HG03139 (cell line): ENCODE results near the gene HS3ST4.
"Not testable (repeated sequence)": the region's sequence is repeated elsewhere in the genome, so short reads cannot be mapped to it uniquely, and the experiment has no call there.

Source experiments
- ATAC-seq: cut with Tn5 transposase; IDR thresholded peaks from one replicate; pipeline ENCODE4 v1.9.1; 2021; ENCODE audit not compliant: unreplicated experiment

HS3ST4 gene

DNA sequence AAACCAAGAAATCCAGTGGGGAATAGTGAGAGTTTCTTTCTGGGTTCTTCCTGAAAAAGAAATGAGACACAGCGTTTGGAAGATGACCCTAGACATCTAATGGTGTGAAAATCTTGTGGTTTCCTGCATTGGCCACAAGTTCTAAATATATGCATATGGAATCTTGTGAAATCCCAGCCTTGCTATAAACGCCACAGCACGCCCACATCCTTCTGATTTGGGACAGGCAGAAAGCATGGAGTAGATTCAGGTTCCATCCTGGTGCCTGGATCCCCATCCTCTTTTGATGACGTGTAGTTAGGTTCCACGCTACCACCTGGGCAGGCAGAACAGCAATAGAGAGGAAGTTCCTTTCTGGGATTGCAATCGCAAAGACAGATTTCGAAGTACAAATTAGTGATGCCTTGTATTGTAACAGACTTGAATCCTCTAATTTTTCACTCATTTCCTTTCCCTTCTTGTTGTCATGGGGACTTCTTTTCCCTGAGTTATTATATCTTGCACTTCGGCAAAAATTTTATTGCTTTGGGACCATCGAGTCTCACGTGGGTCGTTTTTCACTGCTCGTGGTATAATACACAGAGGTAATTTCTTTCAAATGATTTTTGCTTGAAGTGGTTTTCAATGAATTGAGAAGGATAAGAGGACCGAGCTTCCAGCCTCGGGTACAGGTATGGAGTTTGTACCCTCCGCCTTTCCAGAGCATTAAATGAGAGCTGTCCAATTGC lies 37.6 kb downstream of the HS3ST4 start:
- ATAC-seq: no peak

DNA sequence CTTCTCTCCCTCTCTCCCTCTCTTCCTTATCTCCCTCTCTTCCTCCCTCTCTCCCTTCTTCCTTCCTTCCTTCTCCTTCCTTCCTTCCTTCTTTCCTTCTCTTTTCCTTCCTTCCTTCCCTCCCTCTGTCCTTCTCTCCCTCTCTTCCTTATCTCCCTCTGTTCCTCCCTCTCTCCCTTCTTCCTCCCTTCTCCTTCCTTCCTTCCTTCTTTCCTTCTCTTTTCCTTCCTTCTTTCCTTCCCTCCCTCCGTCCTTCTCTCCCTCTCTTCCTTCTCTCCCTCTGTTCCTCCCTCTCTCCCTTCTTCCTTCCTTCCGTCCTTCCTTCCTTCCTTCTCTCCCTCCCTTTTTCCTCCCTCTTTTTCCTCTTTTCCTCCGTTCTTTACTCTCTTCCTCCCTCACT lies 38.6 kb downstream of the HS3ST4 start:
- no peak for ATAC-seq

DNA sequence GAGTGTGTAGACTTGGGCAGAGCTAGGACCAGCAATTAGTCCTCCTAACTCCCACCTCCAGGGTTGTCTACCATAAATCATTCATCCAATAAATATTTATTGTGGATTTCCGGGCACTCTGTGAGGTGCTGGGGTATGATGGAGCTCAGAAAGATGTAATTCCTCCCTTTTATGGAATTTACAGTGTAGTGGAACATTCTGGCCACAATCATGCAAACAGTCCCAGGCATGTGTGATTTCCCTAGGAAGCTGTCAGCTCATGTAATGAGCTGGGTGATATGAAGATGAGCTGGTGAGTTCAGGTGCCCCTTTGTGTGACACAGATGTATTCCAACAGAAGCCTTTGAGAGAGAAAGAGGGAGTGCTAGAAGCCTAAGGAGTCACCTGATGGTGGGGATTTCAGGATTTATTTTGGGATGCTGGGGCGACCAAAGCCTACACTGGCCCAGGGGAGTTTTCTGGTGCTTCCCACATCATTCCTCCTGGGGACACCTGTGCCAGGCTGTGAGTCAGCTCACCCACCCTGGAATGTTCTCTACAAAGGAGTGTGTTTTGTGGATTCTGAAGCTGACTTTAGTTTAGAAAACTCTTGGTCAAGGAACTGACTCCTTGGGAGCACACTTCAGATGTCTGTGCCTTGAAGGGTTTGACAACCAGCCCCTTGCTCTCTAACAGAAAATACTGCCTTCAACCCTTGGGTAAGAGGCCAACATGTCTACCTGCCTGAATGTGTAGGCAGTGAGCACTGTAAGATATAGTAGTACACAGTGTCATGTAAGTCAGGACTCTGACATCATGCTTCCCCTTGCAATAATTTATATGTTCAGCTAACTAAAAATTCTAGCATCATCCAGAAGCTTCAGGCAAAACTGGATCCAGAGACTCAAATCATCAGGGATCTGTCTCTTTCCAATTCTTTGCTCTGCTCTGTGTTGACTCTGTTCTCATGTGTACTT lies 42.9 kb downstream of the HS3ST4 start:
- ATAC-seq: no peak

DNA sequence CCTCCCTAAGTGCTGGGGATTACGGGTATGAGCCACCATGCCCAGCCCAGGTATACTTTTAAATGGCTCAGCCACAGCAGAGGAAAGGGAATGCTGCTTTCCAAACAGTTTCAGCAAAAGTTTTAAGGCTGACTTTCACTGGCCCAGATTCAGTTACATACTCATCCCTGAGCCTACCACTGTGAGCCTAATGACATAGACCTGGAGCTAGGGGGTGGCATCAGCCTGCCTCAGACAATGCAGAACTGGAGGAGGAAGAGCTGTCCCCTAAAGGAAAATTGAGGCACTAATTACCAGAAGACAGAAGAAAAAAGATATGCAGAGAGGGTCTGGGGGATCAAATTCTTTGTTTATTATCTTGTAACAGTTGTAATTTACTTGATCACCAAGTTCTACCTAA lies 43.9 kb downstream of the HS3ST4 start:
- no peak for ATAC-seq

DNA sequence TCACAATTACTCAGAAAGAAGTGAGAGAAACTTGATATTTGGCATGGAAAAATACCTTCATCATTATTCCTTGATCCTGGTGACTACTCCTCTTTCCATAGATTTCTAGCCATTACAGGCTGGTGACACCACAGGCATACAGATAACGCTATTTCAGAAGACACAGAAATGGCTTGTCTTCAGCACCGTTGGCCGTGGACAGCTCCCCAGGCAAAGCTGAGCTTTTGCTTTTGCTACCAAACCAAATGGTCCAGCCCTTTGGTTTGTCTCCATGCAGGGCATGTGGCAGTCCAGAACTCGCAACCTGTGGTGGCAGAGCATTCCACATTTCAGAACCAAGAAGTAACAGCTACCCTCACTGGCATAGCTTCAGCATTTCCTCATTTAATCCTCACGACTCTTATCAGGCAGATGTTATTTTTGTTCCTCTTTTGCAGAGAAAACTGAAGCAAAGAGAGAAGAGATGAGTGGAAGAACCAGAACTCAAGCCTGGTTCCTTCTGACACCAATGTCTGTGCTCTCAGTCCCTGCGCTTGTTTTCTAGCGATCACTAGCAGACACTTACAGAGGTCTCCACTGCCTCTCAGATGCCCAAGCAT lies 55.5 kb downstream of the HS3ST4 start:
- ATAC-seq: no peak

DNA sequence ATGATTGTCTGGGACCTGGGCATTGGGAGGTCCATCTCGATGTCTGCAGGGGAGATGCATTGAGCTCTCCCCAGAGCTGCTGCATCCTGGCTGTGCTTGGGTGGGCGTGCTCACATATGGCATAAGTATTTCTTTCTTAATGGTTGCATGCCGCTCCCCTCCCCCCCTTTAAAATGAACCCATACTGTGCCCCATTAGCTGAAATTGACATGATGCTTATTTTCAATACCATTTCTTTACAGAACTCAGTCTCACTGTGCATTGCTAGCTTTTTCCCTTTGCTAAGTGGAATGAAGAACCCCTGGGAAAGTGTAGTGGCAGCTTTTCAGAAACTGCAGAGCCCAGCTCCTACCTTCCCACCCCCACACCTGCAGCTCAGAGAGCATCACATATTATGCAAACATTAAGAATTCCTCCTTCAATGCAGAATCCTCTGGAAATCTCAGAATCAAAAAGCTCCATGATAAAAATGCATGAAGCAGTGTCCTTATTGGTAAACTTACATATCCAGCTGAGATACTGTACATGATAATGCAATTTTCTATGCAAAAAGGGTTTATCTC lies 56.4 kb downstream of the HS3ST4 start:
- no peak for ATAC-seq

DNA sequence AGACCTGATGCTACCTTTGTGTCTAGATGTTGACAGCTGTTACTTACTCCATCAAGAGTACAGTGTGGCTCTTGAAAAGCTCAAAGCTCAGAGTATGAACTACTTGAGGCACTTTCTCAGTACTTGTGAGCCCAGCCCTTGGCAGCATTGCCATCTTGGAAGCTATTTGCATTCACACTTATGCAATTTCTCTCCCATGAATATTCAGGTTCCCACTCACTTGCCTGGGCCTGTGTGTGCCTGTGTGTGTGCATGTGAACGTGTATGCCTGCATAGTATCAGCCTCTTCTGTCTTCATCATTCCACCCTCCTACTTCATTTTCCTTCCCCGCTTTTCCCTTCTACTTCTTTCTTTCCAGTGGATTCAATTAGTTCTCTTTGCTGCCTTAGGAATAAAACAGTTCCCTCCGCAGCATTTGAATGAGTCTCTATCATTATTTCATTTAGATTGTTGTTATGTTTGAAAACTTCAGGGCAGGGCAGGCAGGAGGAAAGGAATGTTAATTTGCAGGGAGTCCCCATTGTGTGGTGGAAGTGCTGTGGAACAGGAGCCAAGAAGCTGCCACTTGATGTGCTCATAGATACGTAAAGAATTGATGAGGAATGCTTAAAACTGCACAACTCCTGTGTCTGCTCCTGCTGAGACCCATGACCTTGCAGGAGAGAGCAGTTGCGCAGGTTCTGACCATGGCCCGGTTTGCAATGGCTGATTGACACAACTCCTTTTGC lies 58.9 kb downstream of the HS3ST4 start:
- no peak for ATAC-seq

DNA sequence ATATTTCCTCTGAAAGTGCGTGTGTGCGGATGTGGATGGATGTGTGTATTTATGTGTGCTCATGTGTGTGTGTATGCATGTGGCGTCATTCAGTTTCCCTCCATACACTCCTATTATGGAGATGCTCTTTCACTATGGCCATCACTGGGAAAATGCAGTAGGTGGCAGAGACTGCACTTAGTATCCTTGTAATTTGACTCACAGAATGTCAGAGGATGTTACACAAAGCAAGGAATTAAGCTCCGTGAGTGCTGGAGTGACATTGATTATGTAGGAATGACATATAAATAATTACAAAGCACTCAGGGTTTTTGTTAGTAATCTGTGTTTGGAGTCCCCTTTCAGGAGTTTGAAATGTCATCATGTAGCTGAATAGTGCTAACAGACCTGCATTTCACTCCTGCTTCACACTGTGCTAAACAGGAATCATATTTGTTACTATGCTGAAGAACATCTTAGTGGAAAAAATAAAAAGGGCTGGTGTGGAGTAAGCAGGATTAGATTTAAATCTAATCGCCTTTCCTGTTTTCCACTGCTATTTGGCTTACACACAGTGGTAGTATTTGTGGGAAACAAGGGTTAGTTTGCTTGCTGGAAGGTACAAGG lies 59.6 kb downstream of the HS3ST4 start:
- no peak for ATAC-seq

DNA sequence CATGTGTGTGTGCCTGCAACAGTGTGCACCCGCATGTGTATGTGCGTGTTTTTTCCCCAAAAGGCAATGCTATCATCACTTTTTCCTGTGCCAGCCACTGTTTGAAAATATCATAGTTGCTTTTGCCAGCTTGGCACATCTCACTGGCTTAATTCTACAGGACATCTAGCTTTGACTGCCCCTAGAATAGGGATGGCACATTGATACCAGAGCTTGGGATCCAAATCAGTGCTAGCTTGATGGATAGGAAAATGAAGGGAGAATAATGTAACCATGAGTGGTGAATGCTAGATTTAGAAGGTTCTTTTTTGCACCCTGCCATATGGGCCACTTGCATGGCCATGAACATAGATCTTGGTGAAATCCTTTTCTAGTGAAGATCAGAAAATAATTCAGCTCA lies 72.7 kb downstream of the HS3ST4 start:
- ATAC-seq: no peak

DNA sequence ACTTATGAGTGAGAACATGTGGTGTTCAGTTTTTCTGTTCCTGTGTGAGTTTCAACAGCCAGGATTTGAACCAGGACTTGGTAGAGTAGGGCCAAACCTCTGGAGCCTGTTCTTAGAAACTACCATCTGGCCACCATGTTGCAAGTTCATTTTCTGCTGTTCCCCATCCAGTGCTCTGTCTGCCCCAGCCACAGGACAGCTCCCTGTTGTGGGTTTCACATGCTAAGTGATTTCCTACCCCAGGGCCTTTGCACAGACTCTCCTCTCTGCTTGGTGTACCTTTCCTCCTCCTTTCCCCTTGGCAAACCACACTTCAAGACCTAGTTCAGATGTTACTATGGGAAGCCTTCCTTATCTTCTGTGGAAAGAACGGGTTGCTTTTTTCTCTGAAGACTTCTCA lies 79.5 kb downstream of the HS3ST4 start:
- no peak for ATAC-seq

DNA sequence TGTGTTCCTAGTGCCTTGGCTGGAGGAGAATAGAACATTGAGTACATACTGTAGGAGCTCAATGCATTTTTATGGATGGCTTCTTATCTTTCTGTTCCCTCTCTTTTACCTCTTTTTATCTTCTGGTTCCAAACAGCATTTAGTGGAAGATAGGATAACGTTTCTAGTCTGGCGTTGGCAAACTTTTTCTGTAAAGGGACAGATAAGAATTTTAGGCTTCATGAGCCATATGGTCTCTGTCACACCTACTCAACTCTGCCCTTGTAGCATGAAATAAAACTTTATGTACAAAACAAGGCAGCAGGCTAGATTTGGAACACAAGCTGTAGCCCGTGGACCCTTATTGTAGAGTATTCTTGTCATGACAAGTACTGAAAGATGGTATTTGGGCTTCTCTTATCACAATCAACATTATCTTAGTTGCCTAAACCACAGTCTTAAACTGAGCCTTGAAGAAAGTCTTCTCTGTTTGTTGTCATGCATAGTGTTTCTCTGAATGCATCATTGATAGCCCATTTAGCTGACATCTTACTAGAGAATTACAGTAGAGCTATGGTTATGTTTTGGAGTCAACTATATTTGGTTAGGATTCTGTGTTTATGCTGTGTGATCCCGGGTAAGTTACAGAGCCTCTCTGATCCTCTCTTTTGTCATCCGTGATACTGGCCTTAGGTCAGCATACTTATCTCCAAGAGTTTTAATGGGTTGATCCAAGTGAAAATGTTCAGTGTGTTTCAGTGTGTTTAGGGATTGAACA lies 80.2 kb downstream of the HS3ST4 start:
- ATAC-seq: no peak

DNA sequence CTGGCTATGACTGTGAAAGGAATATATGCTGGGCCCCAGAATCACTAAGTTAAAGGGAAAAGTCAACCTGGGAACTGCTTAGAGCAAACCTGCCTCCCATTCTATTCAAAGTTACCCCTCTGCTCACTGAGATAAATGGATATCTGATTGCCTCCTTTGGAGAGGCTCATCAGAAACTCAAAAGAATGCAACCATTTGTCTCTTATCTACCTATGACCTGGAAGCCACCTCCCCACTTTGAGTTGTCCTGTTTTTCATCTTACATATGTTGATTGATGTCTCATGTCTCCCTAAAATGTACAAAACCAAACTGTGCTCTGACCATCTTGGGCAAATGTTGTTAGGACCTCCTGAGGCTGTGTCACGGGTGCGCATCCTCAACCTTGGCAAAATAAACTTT lies 84.5 kb downstream of the HS3ST4 start:
- not testable (repeated sequence) for ATAC-seq

DNA sequence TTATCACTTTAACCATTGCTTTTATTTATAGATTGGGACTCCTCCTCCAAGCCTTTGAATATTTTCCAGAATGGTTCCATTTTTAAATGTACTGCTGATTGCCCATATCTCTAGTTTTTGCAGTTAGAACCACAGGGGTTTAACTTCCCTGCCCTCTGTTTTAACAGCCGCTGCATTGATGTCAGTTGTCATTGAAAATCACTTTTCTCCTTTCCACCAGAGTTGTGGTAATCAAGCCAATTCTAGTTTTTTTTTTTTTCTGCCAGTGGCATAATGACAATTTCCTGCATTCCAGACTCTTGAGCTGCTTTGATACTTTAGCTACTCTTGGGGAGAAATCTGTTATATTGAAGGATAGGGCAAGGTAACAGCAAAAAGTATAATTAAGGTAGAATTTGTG lies 91.5 kb downstream of the HS3ST4 start:
- no peak for ATAC-seq

DNA sequence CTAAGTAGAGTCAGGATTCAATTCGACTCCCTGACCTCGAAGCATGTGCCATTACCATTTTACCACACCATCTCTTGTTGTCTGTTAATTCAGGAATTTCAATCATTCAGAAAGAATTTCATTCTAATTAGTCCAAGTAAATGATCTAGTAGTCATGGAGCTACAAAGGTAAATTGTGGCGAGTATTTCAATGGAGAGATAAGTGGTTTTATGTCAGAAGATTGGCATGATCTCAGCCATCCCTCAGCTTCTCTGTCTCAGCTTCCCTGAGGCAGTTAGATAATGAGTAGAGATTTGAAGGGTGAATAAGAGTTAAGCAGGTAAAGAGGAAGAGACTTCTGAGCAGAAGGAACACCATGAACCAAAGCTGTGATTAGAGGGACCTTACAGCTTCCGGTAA lies 93.6 kb downstream of the HS3ST4 start:
- ATAC-seq: no peak

DNA sequence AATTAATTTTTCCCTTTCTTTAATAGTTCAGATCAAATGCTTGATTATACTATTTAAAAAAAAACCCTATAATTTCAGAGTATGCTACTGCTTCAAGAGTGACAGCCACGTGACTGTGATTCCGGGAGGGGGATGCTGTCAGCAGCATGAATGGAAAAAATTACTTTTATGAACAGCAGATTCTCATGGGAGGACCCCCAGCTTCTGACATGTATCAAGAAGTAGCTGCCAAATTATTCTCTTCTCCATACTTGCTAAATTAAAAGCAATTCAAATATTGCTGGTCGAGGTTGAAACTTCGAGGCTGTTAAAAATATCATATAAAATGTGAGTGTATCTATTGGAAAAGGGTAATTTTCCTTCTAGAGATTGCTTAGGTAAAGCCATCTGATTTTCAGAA lies 95.0 kb downstream of the HS3ST4 start:
- ATAC-seq: no peak

DNA sequence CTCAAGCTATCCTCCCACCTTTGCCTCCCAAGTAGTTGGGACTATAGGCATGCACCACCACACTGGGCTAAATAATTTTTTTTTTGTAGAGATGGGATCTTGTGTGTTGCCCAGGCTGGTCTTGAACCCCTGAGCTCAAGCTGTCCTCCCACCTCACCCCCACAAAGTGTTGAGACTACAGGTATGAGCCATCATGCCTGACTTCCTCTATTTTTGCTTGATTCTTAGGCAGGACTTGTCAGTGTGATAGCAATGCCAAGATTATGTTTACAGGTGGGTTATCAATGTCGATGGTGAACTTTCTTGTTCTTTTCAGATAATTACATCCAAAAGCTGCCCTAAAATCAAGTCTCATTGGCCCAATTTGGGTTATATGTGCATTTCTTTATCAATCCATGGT lies 96.9 kb downstream of the HS3ST4 start:
- ATAC-seq: no peak

DNA sequence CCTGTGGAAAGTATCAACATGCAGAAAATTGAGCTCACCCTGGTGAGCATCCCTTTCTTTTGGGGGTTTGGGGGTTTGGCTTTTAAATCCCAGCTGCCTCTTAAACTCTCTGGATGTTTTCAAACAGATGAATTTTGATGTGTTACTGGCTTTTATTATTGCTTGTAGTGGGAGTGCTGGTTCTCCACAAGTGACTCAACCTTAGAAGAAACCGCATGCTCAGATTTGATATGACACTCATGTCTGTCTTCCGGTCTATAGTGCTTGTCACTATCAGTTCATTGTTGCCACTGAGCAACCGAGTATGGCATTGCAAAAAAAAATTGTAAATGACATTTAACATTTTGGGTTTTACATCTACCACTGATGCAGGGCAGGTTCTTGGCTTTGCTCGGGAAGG lies 104.5 kb downstream of the HS3ST4 start:
- no peak for ATAC-seq

DNA sequence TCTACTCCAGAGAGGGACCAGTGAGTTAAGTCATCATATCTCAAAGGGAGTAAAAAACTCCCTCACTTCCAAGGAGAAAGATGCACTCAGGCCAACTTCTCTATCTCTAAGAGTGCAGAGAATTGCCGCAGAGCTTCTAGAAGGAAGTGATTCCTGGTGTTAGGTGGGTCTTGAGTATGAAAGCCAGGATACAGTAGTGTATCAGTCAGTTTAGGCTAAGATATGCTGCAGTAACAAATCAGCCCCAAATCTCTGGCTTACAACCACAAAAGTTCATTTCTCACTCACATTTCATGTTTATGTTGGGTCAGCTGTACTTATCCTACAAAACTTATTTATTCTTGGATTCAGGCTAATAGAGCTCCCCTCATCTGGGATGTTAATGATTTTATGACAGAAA lies 106.3 kb downstream of the HS3ST4 start:
- no peak for ATAC-seq

DNA sequence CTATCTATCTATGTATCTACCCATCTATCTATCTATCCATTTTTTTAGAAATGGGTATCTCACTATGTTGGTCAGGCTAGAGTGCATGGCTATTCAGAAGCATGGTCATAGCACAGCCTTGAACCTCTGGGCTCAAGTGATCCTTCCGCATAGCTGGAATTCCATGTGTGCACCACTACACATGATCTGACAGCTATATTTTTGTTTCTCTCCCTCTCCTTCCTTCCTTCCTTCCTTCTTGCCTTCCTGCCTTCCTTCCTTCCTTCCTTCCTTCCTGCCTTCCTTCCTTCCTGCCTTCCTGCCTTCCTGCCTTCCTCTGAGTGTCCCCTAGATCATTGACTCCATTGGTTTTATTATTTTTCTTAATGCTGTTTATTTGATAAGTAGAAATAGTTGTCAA lies 108.1 kb downstream of the HS3ST4 start:
- no peak for ATAC-seq

DNA sequence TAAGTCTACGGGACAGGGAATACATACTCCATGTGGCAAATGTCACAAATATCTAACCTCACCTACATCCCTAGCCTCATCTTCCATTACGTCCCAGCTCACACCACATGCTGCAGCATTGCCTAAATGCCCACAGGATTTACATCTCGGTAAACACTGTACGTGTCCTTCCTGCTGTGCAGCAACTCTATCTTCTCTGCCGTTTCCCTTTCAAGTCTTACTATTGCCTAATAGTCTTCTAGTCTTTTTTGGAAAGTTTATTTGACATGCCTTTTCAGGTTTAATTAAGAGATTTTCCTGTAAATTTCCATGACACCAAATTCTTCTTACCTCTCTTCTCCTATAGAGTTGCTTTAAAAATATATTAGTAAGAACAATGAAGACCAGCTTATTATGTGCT lies 120.5 kb downstream of the HS3ST4 start:
- ATAC-seq: no peak
